Breast epithelium (tissue), 4 donors: ENCODE data around the gene FCHO2. TPM values are rescaled to one million over a fixed set of nuclear protein-coding genes. Genes with fewer than 3 reads are reported as not detected.

Experiments used
- DNase-seq, 2 donors: peaks; one replicate each; pipeline ENCODE4 v3.0.0-alpha.2; 2019; ENCODE audit warnings: low spot score in 2 of 2
- H3K27ac ChIP-seq, 2 donors: fragments of 200-600 bp; sonication (generic) in 1 of 2; one replicate each; pipeline ENCODE4 v1.5.1; 2016 to 2019; ENCODE audit warnings: mild to moderate bottlenecking in 1 of 2
- H3K27me3 ChIP-seq, 2 donors: fragments of 200-600 bp; sonication (generic) in 1 of 2; one replicate each; pipeline versions ENCODE4 v1.5.1 to v1.6.0; 2017 to 2019; ENCODE audit warnings: control low read depth in 1 of 2, mild to moderate bottlenecking in 1 of 2
- H3K36me3 ChIP-seq: fragments of 200-600 bp; one replicate; pipeline ENCODE4 v1.5.1; 2019
- H3K4me1 ChIP-seq, 2 donors: fragments of 200-600 bp; sonication (generic); one replicate each; pipeline ENCODE4 v1.5.1; 2016 to 2019; ENCODE audit warnings: control low read depth in 1 of 2
- H3K4me3 ChIP-seq, 3 donors: fragments of 200-600 bp; sonication (generic); 1 replicate in 2 of 3; 2 replicates in 1 of 3; pipeline ENCODE4 v1.5.1; 2016 to 2019; ENCODE audit warnings: mild to moderate bottlenecking in 3 of 3, moderate library complexity in 2 of 3
- H3K9me3 ChIP-seq, 2 donors: fragments of 200-600 bp; sonication (generic) in 1 of 2; one replicate each; pipeline ENCODE4 v1.5.1; 2016 to 2019; ENCODE audit warnings: control low read depth in 1 of 2
- POLR2A ChIP-seq: fragments of 450-650 bp; IDR thresholded peaks from one replicate; pipeline ENCODE4 v1.6.1; 2016; ENCODE audit warnings: antibody characterized with exemption, mild to moderate bottlenecking, moderate library complexity
- POLR2AphosphoS5 ChIP-seq, 3 donors: sonication (generic); formaldehyde crosslinking; IDR thresholded peaks; one replicate each; pipeline ENCODE4 v1.6.1; 2017; ENCODE audit warnings: antibody characterized with exemption in 3 of 3
- intact Hi-C: fragments of 100-400 bp; cut with DNase I; formaldehyde crosslinking; loops from one replicate; pipeline ENCODE4 v1.15.1; 2023; ENCODE audit warnings: low total_unique reads
- total RNA-seq, 3 donors: library from RNA; depleted of rRNA; stranded (reverse); fragments of >200 nt; gene quantifications; one replicate each; pipeline ENCODE4 v1.1.0, GENCODE V29; 2016
- TF ChIP-seq, protein P1 (sequence below), 3 donors: fragments of 450-650 bp; IDR thresholded peaks; one replicate each; pipeline ENCODE4 v1.5.1; 2016 to 2017; ENCODE audit warnings: antibody characterized with exemption in 3 of 3, mild to moderate bottlenecking in 3 of 3, moderate library complexity in 3 of 3

FCHO2 gene
- total RNA-seq, 3 donors from 2014 or later = 30.5 to 58.8 (median 46.7) TPM

GRCh38 chr5:73110190-73110589, 154.3 kb downstream of the FCHO2 start:
- Histone ChIP-seq H3K4me3 (no peak overlapping the region), H3K27me3 (no peaks in the 10 kb centered on the region), H3K36me3 (no peaks in the 10 kb centered on the region), H3K27ac (no peak overlapping the region), H3K4me1 (no peaks in the 10 kb centered on the region), H3K9me3 (peaks cover 0 to 5% of the 10 kb centered on the region in 2 donors)
- intact Hi-C loops = no loop called here
- TF ChIP-seq POLR2A (no peak), POLR2AphosphoS5 (IDR thresholded peaks at IDR 0.05) (no peak)
- TF ChIP-seq, protein P1, sequence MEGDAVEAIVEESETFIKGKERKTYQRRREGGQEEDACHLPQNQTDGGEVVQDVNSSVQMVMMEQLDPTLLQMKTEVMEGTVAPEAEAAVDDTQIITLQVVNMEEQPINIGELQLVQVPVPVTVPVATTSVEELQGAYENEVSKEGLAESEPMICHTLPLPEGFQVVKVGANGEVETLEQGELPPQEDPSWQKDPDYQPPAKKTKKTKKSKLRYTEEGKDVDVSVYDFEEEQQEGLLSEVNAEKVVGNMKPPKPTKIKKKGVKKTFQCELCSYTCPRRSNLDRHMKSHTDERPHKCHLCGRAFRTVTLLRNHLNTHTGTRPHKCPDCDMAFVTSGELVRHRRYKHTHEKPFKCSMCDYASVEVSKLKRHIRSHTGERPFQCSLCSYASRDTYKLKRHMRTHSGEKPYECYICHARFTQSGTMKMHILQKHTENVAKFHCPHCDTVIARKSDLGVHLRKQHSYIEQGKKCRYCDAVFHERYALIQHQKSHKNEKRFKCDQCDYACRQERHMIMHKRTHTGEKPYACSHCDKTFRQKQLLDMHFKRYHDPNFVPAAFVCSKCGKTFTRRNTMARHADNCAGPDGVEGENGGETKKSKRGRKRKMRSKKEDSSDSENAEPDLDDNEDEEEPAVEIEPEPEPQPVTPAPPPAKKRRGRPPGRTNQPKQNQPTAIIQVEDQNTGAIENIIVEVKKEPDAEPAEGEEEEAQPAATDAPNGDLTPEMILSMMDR (IDR thresholded peaks at IDR 0.05) = no peak
- DNase-seq = no peak

DNA sequence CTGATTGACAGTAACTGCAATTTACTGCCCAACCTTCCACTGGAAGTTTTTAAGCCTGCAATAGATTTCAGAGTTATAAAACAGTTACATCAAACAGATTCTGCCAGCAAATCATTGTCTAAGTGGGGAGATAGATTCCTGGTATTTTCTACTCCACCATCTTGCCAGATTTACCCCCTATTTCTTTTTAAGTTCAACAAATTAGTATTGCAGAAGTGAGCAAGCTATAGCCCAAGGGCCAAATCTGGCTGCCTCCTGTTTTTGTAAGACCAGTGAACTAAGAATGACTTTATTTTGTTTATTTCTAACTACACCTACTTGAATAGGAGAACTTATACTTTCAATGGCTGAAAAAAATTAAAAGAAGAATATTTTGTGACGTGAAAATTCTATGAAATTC, 155.7 kb downstream of the FCHO2 start:
- no peaks in the 10 kb centered on the region for H3K4me1 ChIP-seq
- no peaks in the 10 kb centered on the region for H3K27me3 ChIP-seq
- no peak overlapping the region for H3K27ac ChIP-seq
- no peak for TF ChIP-seq POLR2A
- no peak for TF ChIP-seq POLR2AphosphoS5 (IDR thresholded peaks at IDR 0.05)
- TF ChIP-seq, protein P1 (IDR thresholded peaks at IDR 0.05) = no peak
- no peaks in the 10 kb centered on the region for H3K36me3 ChIP-seq
- no peak for DNase-seq
- H3K9me3 ChIP-seq = peaks cover 0 to 5% of the 10 kb centered on the region in 2 donors
- H3K4me3 ChIP-seq = no peak overlapping the region
- intact Hi-C loops = no loop called here

GRCh38 chr5:73112359-73112758, 156.5 kb downstream of the FCHO2 start:
- Histone ChIP-seq H3K4me1 (no peaks in the 10 kb centered on the region), H3K4me3 (no peak overlapping the region), H3K27ac (no peak overlapping the region), H3K36me3 (no peaks in the 10 kb centered on the region), H3K9me3 (peaks cover 0 to 5% of the 10 kb centered on the region in 2 donors), H3K27me3 (no peaks in the 10 kb centered on the region)
- TF ChIP-seq POLR2AphosphoS5 (IDR thresholded peaks at IDR 0.05) (no peak), POLR2A (no peak)
- TF ChIP-seq, protein P1 (IDR thresholded peaks at IDR 0.05) = no peak
- no peak for DNase-seq
- intact Hi-C loops = no loop called here

DNA sequence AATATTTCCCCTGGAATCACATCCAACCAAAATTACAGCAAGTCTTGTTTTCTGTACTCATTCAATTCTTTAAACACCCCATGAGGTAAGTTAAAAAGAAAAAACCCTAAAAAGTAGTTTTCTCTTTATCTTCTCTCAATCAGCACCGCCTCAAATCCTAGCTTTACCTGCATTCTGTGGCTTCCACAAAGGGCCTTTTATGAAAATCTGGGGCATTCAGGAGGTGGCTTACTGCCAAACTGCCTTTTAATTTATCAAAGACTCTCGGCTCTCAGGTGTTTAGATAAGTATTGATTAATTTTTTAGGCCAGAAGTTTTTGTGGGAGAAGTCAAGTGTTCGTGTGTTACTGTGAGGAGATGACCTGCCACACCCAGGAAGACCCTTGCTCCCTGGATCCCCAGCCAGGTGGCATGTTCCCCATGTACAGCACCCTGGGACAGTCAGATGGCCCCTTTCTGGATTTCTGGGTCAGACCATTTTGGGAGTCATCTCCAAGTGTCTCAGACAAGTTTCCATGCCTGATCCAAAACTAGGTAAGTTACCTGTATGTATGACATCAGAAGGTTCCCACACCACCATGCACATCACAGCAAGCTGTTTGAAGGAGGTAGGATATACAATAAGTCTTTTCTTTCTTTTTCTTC, 158.3 kb downstream of the FCHO2 start:
- intact Hi-C loops = no loop called here
- DNase-seq = no peak
- no peaks in the 10 kb centered on the region for H3K9me3 ChIP-seq
- TF ChIP-seq, protein P1 (IDR thresholded peaks at IDR 0.05) = no peak
- no peak for TF ChIP-seq POLR2AphosphoS5 (IDR thresholded peaks at IDR 0.05)
- no peak for TF ChIP-seq POLR2A
- no peak overlapping the region for H3K27ac ChIP-seq
- no peaks in the 10 kb centered on the region for H3K27me3 ChIP-seq
- no peaks in the 10 kb centered on the region for H3K36me3 ChIP-seq
- H3K4me1 ChIP-seq = no peaks in the 10 kb centered on the region
- no peak overlapping the region for H3K4me3 ChIP-seq

GRCh38 chr5:73115399-73116051, 159.7 kb downstream of the FCHO2 start:
- no peak for DNase-seq

More at GRCh38 chr5:73115399-73116051, 159.7 kb downstream of the FCHO2 start:
- no peak for TF ChIP-seq POLR2A
- TF ChIP-seq, protein P1 (IDR thresholded peaks at IDR 0.05) = no peak
- TF ChIP-seq POLR2AphosphoS5 (IDR thresholded peaks at IDR 0.05) = no peak
- no peak overlapping the region for H3K27ac ChIP-seq
- intact Hi-C loops = no loop called here
- H3K4me1 ChIP-seq = no peaks in the 10 kb centered on the region
- H3K4me3 ChIP-seq = no peak overlapping the region
- H3K27me3 ChIP-seq = no peaks in the 10 kb centered on the region
- no peaks in the 10 kb centered on the region for H3K36me3 ChIP-seq
- no peaks in the 10 kb centered on the region for H3K9me3 ChIP-seq
